ENCODE results near the gene TBC1D20.

The TBC1D20 gene

DNA sequence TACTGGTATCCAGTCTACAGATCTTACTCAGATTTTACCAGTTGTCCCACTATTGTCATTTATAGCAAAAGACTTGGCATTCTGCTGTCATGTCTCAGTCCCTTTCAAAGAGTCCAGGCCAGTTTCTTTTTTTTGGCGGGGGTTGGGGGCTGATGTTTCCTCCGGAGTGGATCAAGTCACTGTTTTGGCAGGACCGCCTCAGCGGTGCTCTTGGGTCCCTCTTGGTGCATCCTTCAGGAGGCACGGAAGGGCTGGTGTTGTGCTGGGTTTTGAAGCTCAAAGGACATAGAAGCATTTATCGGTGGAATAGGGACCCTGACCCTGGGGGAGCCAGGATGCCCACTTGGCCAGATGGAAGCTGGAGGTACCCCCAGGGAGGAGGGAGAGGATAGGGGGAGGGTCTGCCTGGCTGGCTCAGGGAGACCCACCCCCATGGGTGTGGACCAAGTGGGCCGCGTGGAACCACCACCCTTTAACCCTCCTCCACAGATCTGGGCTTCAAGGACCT lies 43.4 kb downstream of the TBC1D20 start:
- no peak for DNase-seq

DNA sequence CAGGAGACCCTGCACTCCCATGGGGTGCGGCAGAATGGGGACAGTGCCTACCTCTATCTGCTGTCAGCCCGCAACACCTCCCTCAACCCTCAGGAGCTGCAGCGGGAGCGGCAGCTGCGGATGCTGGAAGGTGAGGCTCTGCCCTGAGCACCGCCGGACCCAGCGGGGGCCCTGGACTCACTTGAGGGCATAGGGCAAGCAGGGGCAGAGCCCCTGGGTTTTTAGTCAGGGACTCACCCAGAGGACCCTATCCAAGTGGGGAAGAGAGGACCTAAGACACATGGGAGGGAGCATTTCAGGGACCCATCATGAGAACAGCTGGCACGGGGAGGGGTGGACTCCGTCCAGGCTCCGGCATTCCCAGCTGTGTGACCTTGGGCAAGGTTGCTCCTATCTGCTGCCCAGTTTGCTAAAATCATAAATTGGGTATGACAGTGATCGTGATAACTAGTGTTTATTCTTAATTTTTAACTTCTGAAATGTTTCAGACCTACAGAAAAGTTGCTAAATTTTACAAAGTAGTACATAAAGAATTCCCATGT lies 44.5 kb downstream of the TBC1D20 start:
- no peak for DNase-seq

DNA sequence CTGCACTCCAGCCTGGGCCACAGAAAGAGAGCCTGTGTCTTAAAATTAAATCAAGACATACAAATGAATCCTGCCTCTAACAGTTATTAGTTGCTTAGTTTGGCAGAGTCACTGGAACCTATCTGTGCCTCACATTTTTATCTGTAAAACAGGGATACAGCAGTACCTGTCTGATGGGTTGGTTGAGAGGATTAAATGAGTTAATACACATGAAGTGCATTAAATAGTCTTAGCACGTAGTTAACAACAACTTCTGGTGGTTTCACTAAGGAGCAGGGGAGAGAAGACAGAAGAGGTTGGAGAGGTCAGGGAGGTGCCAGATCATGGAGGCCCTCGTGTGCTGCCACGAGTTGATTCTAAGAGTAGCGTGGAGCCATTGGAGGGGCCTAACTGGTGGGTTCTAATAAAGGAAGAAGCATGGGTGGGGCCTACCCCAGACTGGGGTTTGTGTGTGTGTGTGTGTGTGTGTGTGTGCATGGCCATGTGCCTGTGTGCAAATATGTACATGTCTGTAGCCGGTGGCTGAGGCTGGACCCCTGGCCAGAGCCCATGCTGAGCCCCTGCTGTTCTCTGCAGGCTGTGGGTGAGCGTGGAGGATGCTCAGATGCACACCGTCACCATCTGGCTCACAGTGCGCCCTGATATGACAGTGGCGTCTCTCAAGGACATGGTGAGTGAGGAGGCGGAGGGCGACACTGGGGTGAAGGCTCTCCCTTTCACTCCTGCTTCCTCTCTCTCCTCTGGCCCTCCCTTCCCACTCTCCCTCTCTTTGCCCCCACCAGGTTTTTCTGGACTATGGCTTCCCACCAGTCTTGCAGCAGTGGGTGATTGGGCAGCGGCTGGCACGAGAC lies 45.2 kb downstream of the TBC1D20 start:
- no peak for DNase-seq

GRCh38 chr20:415820-416322 lies 46.5 kb downstream of the TBC1D20 start:
- no peak for DNase-seq

DNA sequence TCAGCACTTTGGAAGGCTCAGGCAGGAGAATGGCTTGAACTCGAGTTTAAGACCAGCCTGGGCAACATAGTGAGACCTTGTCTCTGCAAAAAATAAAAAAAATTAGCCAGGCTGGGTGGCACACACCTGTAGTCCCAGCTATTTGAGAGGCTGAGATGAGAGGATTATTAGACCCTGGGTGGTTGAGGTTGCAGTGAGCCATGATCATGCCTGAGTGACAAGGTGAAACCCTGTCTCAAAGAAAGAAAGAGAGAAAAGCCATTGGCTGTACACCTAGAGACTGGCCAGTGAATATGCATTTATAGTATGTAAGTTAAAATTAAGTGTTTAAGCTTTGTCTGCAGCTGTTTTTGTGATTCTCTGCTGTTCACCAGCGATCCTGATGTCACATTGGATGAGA lies 48.2 kb downstream of the TBC1D20 start:
- no peak for DNase-seq

DNA sequence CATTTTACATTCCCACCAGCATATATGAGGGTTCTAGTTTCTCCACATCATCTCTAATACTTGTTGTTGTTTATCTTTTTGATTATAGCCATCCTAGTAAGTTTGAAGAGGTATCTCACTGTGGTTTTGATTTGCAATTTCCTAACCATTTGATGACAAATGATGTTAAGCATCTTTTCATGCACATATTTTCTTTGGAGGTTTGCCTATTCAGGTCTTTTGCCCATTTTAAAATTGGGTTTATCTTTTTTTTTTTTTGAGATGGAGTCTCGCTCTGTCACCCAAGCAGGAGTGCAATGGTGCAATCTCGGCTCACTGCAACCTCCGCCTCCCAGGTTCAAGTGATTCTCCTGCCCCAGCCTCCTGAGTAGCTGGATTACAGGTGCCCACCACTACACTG lies 50.3 kb downstream of the TBC1D20 start:
- no peak for DNase-seq

GRCh38 chr20:409697-410559 lies 52.4 kb downstream of the TBC1D20 start:
- DNase-seq: no peak

- DNase-seq: no peak
Observed at GRCh38 chr20:408843-409696, 53.3 kb downstream of the TBC1D20 start.

- peak; percentile 94 for DNase-seq
Observed at GRCh38 chr20:407953-408842, 54.1 kb downstream of the TBC1D20 start, which contains the start of gene RBCK1. Gene RBCK1 (plus strand): TSS chr20:408299. CDS start chr20:408758, 459 bp downstream.

DNA sequence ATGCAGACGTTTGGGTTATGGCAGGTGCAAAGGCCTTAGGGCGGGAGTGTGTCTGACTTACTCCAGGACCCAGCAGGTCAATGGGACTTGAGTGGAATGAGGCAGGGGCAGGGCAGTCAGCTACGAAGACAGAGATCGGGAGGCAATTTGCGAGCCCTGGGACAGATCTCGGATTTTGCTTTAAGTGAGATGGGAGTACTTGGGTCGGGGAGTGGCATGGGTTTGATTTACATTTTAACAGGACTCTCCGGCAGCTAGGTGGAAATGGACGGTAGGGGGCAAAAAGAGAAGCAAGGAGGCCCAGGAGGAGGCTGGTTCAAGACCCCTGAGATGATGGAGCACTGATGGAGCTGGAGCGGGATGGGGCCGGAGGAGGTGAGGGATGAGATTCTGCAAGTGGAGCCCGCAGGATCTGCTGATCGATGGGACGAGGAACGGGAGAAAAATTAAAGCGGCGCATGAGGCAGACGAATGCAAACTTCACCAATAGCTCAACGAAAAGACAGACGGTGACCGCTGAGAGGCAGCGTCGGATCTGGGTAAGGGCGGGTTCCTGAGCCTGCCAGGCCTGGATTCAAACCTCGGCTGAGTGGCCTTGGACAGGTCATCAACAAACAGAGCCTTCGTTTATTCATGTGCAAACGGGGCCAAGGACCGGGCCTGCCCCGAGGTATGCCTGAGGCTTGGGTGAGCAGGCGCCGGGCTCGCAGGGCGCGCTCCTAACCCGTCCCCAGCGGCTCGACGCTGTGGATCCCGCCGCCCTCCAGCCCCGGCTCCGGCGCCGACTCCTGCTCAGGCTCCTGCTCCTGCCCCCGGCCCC lies 55.0 kb downstream of the TBC1D20 start:
- peak; percentile 56 for DNase-seq

DNA sequence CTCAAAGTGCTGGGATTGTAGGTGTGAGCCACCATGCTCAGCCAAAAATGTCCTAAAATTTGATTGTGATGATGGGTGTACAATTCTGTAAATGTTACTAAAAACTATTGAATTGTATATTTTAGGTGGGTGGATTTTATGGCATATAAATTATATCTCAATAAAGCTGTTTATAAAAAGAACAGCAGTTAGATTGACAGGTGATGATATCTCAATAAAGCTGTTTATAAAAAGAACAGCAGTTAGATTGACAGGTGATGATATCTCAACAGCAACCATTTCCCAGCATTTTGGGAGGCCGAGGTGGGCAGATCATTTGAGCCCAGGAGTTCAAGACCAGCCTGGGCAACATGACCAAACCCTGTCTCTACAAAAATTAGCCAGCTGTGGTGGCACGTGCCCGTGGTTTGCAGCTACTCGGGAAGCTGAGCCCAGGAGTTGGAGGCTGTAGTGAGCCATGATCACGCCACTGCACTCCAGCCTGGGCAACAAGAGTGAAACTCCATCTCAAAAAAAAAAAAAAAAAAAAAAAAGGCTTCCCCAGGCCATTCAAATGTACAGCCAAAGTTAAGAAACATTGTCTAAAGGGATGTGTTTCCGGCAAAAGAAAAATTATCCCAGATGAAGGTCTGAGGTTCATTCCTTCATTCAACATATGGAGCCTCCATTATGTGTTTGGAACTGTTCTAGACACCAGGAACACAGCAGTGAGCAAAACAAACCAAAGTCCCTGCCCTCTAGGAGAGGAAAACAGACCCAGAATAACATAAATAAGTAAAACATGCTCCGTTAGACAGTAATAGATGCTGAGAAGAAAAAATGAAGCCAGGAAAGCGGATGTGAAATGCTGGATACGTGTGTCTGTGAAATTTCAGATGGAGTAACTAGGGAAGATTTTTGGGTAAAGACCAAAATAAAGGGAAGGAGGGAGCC lies 55.9 kb downstream of the TBC1D20 start:
- DNase-seq: no peak

GRCh38 chr20:404088-404487 lies 58.2 kb downstream of the TBC1D20 start:
- DNase-seq: no peak

DNA sequence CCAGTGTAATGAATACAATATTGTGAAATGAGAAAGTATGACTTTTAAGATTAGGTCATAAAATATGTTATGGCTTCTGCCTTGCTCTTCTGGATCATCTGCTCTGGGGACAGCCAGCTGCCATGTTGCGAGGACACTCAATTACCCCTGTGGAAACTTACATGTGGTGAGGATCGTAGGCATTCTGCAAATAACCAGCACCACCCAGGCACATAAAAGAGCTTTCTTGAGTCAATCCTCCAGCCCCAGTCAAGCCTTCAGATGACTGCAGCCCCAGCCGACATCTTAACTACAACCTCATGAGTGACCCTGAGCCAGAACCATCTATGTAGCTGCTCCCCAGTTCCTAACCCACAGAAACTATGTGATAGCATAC lies 58.8 kb downstream of the TBC1D20 start:
- DNase-seq: no peak

- DNase-seq: no peak
Observed at GRCh38 chr20:402898-403581, 59.3 kb downstream of the TBC1D20 start.

DNA sequence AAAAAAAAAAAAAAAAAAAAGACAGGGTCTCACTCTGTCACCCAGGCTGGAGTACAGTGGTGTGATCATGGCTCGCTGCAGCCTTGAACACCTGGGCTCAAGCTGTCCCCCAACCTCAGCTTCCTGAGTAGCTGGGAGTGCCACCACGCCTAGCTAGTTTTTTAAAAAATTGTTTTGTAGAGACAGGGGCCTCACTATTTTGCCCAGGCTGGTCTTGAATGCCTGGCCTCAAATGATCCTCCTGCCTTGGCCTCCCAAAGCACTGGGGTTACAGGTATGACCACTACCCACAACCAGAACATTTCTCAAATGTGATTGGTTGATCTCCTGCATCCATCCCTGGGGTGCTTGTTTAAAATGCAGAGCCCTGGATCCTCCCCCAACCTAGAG lies 59.8 kb downstream of the TBC1D20 start:
- DNase-seq: no peak

DNA sequence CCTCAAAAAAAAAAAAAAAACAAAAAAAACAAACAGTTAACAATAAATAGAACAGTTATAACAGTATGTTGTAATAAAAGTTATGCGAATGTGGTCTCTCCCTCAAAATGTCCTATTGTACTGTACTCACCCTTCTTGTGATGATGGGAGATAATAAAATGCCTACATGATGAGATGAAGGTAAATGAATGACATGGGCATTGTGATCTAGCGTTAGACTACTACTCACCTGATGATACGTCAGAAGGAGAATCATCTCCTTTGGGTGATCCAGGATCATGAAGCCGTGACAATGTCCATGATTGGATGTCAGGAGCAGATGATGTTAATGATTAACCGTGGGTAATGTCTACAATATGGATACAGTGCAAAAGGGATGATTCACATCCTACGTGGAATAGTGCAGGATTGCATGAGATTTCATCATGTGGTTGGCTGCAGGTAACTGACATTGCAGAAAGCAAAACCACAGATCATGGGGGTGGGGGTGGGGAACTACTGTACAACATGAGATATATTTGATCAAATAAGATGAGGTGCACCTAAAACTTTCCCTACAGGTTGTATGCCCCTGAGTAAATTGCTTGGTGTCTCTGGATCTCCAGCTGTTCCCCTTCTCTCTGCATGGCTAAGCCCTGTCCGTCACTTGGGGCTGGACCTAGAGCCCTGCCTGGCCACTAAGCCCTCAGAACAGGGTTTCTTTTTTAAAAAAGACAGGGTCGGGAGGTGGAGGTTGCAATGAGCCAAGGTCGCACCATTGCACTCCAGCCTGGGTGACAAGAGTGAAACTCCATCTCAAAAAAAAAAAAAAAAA lies 60.4 kb downstream of the TBC1D20 start:
- DNase-seq: no peak

- no peak for DNase-seq
Observed at GRCh38 chr20:400454-401275, 61.7 kb downstream of the TBC1D20 start.
